ENCODE results near the gene ADGRL2. TPM values are rescaled to one million over a fixed set of nuclear protein-coding genes. Genes with fewer than 3 reads are reported as not detected.

The ADGRL2 gene
- total RNA-seq, 1 donor from 2014 or later = 270 TPM

DNA sequence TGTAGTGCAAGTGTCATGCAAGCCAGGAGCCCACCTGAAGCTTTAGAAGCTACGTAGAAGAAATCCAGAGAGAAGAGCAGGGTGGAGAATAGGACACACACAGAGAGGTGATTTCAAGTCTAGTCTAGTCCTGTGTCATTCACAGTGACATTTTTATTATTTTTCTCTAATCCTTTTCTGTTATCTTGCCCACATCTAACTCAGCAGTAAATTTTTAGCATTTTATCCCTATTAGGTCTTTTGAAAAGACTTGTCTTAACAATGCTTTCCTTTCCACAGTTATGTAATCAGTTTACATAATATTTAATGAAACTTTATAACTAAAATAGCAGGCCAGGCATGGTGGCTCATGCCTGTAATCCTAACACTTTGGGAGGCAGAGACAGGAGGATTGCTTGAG, 198.6 kb downstream of the ADGRL2 start:
- no peak for DNase-seq (ENCODE audit: low spot score)
- no peak overlapping the region for H3K4me2 ChIP-seq
- H3K4me3 ChIP-seq = no peak overlapping the region
- H3K36me3 Mint-ChIP-seq = no peaks in the 10 kb centered on the region
- no peaks in the 10 kb centered on the region for H3K9me3 Mint-ChIP-seq
- no peak overlapping the region for H3K27ac Mint-ChIP-seq
- TF ChIP-seq EZH2phosphoT487 (IDR thresholded peaks at IDR 0.05) (no peak), EZH2 (IDR thresholded peaks at IDR 0.05) (no peak)
- TF ChIP-seq, protein P1, sequence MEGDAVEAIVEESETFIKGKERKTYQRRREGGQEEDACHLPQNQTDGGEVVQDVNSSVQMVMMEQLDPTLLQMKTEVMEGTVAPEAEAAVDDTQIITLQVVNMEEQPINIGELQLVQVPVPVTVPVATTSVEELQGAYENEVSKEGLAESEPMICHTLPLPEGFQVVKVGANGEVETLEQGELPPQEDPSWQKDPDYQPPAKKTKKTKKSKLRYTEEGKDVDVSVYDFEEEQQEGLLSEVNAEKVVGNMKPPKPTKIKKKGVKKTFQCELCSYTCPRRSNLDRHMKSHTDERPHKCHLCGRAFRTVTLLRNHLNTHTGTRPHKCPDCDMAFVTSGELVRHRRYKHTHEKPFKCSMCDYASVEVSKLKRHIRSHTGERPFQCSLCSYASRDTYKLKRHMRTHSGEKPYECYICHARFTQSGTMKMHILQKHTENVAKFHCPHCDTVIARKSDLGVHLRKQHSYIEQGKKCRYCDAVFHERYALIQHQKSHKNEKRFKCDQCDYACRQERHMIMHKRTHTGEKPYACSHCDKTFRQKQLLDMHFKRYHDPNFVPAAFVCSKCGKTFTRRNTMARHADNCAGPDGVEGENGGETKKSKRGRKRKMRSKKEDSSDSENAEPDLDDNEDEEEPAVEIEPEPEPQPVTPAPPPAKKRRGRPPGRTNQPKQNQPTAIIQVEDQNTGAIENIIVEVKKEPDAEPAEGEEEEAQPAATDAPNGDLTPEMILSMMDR (IDR thresholded peaks at IDR 0.05) = no peak
- no peaks in the 10 kb centered on the region for H3K27me3 ChIP-seq
- H3K79me2 ChIP-seq (ENCODE audit: low read depth) = no peaks in the 10 kb centered on the region
- H2AFZ ChIP-seq (replicated peaks) = no peak overlapping the region
- no peak overlapping the region for H3K27ac ChIP-seq
- no peak overlapping the region for H3K4me3 Mint-ChIP-seq
- no peaks in the 10 kb centered on the region for H3K36me3 ChIP-seq
- peaks cover 9% of the 10 kb centered on the region for H3K4me1 Mint-ChIP-seq
- no peaks in the 10 kb centered on the region for H4K20me1 ChIP-seq (ENCODE audit: low read depth)
- H3K27me3 Mint-ChIP-seq (ENCODE audit: insufficient read depth, low read depth) = no peaks in the 10 kb centered on the region
- H3K9me3 ChIP-seq (ENCODE audit: low read depth) = no peaks in the 10 kb centered on the region
- H3K9ac ChIP-seq = no peak overlapping the region
- H3K4me1 ChIP-seq = peaks cover 18% of the 10 kb centered on the region
- H3F3A ChIP-seq (ENCODE audit: low read depth) = peaks cover 46% of the 10 kb centered on the region

DNA sequence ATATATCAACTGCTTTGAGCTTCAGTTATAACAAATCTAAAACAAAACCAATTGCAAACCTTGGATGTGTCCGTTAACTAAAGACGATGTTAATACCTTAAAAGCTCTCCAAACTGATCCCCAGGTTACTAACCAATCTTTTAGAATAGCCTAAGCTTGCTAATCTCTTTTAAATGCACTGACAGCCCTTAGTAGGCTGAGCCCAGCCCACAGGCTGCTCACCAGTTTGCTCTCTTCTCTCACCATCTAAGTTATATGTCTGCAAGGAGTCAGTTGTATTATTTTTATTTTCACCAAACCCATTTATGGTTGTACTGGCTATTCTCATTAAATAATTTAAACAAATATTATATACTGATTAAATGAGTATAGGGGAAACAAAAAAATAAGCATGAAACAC, 199.5 kb downstream of the ADGRL2 start:
- Histone ChIP-seq H3K27ac (peak overlapping the region; percentile 43), H3K4me1 (peaks cover 18% of the 10 kb centered on the region), H3K4me3 (no peak overlapping the region), H3K9me3 (ENCODE audit: low read depth) (no peaks in the 10 kb centered on the region), H3K9ac (no peak overlapping the region), H4K20me1 (ENCODE audit: low read depth) (no peaks in the 10 kb centered on the region), H3K36me3 (no peaks in the 10 kb centered on the region), H3K79me2 (ENCODE audit: low read depth) (no peaks in the 10 kb centered on the region), H3K27me3 (no peaks in the 10 kb centered on the region), H3K4me2 (no peak overlapping the region), H2AFZ (replicated peaks) (no peak overlapping the region), H3F3A (ENCODE audit: low read depth) (peaks cover 37% of the 10 kb centered on the region)
- H3K27ac Mint-ChIP-seq = no peak overlapping the region
- TF ChIP-seq, protein P1 (IDR thresholded peaks at IDR 0.05) = no peak
- TF ChIP-seq EZH2phosphoT487 (IDR thresholded peaks at IDR 0.05) (no peak), EZH2 (IDR thresholded peaks at IDR 0.05) (no peak)
- no peaks in the 10 kb centered on the region for H3K27me3 Mint-ChIP-seq (ENCODE audit: insufficient read depth, low read depth)
- no peaks in the 10 kb centered on the region for H3K9me3 Mint-ChIP-seq
- no peak overlapping the region for H3K4me3 Mint-ChIP-seq
- H3K36me3 Mint-ChIP-seq = no peaks in the 10 kb centered on the region
- peaks cover 16% of the 10 kb centered on the region for H3K4me1 Mint-ChIP-seq
- DNase-seq (ENCODE audit: low spot score) = peak; percentile 48

DNA sequence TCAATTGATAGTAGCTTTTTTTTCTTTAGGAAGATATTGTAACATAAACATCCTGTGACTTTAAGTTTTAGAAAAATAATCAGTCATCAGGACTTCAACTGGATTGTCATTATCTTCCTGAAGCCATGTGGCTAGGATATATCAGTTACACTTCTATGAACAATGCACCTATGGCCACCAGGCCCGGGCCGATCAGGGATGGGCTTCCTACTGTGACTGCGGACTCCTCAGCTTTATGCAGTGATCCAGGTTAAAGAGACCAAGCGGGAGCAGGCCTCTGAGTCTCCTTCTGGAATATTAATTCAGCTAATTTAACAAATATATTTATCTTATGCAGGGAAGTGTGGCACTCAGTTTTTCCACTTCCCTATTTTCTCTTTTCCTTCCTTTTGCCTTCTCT, 200.6 kb downstream of the ADGRL2 start:
- Mint-ChIP-seq H3K9me3 (no peaks in the 10 kb centered on the region), H3K27ac (no peak overlapping the region)

More for the DNA sequence above, 200.6 kb downstream of the ADGRL2 start:
- Histone ChIP-seq H3K27me3 (no peaks in the 10 kb centered on the region), H2AFZ (replicated peaks) (no peak overlapping the region), H3F3A (ENCODE audit: low read depth) (peaks cover 31% of the 10 kb centered on the region), H3K9ac (no peak overlapping the region), H3K4me1 (peaks cover 23% of the 10 kb centered on the region), H4K20me1 (ENCODE audit: low read depth) (no peaks in the 10 kb centered on the region), H3K9me3 (ENCODE audit: low read depth) (no peaks in the 10 kb centered on the region), H3K4me3 (no peak overlapping the region), H3K27ac (no peak overlapping the region), H3K4me2 (no peak overlapping the region), H3K79me2 (ENCODE audit: low read depth) (no peaks in the 10 kb centered on the region), H3K36me3 (no peaks in the 10 kb centered on the region)
- Mint-ChIP-seq H3K4me1 (peaks cover 18% of the 10 kb centered on the region), H3K27me3 (ENCODE audit: insufficient read depth, low read depth) (no peaks in the 10 kb centered on the region), H3K36me3 (no peaks in the 10 kb centered on the region), H3K4me3 (no peak overlapping the region)
- DNase-seq (ENCODE audit: low spot score) = peak; percentile 13
- TF ChIP-seq, protein P1 (IDR thresholded peaks at IDR 0.05) = no peak

Measured in neural progenitor cell (in vitro differentiated cells).